ENCODE measurements around the gene ZFTA.
A peak's percentile ranks its signal among the peaks of the same experiment; 100 is the strongest.

ZFTA gene

GRCh38 chr11:63745304-63746170 is 23.0 kb downstream of the ZFTA start:
- DNase-seq = no peak

- peak; percentile 77 for DNase-seq
These were observed 29.7 kb downstream of the ZFTA start for GRCh38 chr11:63738720-63739360.

- no peak for DNase-seq
These were observed 30.9 kb downstream of the ZFTA start for GRCh38 chr11:63737718-63738117.

- DNase-seq = no peak
These were observed 31.7 kb downstream of the ZFTA start for GRCh38 chr11:63736864-63737263.

GRCh38 chr11:63729326-63729725 is 39.2 kb downstream of the ZFTA start:
- DNase-seq = no peak

- DNase-seq = no peak
These were observed 48.0 kb downstream of the ZFTA start for GRCh38 chr11:63720611-63721010.

GRCh38 chr11:63719987-63720386 is 48.6 kb downstream of the ZFTA start:
- no peak for DNase-seq

- no peak for DNase-seq
These were observed 49.6 kb downstream of the ZFTA start for GRCh38 chr11:63719001-63719400.
